Ishikawa (cell line): ENCODE results near the gene HSD17B12.

Experiments used
- CEBPB ChIP-seq: IDR thresholded peaks from 2 replicates; pipeline ENCODE4 v1.6.1; 2012
- CREB1 ChIP-seq: IDR thresholded peaks from 2 replicates; pipeline ENCODE4 v1.6.1; 2012; ENCODE audit warnings: low read depth
- EGR1 ChIP-seq: IDR thresholded peaks from 2 replicates; pipeline ENCODE4 v1.6.1; 2012
- EP300 ChIP-seq: IDR thresholded peaks from 2 replicates; pipeline ENCODE4 v1.6.1; 2012; ENCODE audit warnings: borderline replicate concordance
- FOXM1 ChIP-seq: IDR thresholded peaks from 2 replicates; pipeline ENCODE4 v1.6.1; 2012; ENCODE audit warnings: low read depth, borderline replicate concordance
- MAX ChIP-seq: IDR thresholded peaks from 2 replicates; pipeline ENCODE4 v1.6.1; 2012
- NFIC ChIP-seq: IDR thresholded peaks from 2 replicates; pipeline ENCODE4 v1.6.1; 2012
- RAD21 ChIP-seq: IDR thresholded peaks from 2 replicates; pipeline ENCODE4 v1.6.1; 2012; ENCODE audit warnings: low read depth
- REST ChIP-seq: IDR thresholded peaks from 2 replicates; pipeline ENCODE4 v1.6.1; 2012; ENCODE audit warnings: low read depth, mild to moderate bottlenecking
- TAF1 ChIP-seq: IDR thresholded peaks from 2 replicates; pipeline ENCODE4 v1.6.1; 2012; ENCODE audit warnings: low read depth, mild to moderate bottlenecking
- TCF12 ChIP-seq: IDR thresholded peaks from 2 replicates; pipeline ENCODE4 v1.6.1; 2012; ENCODE audit warnings: low read depth
- TEAD4 ChIP-seq: IDR thresholded peaks from 2 replicates; pipeline ENCODE4 v1.6.1; 2012
- USF1 ChIP-seq: IDR thresholded peaks from 2 replicates; pipeline ENCODE4 v1.6.1; 2012
- YY1 ChIP-seq: IDR thresholded peaks from 2 replicates; pipeline ENCODE4 v1.6.1; 2012; ENCODE audit warnings: low read depth
- ZBTB7A ChIP-seq: IDR thresholded peaks from 2 replicates; pipeline ENCODE4 v1.6.1; 2012; ENCODE audit warnings: low read depth

The HSD17B12 gene

GRCh38 chr11:43835104-43835503, 154.6 kb downstream of the HSD17B12 start:
- TF ChIP-seq TCF12 = no peak
- TF ChIP-seq ZBTB7A = no peak
- TF ChIP-seq REST = no peak

- no peak for TF ChIP-seq ZBTB7A
- TF ChIP-seq TAF1 = no peak
- TF ChIP-seq FOXM1 = no peak
- no peak for TF ChIP-seq TCF12
- TF ChIP-seq REST = no peak
- no peak for TF ChIP-seq NFIC
- no peak for TF ChIP-seq RAD21
- TF ChIP-seq YY1 = no peak
- no peak for TF ChIP-seq EGR1
- TF ChIP-seq CREB1 = no peak
- TF ChIP-seq MAX = no peak
- no peak for TF ChIP-seq TEAD4
- TF ChIP-seq CEBPB = no peak
- no peak for TF ChIP-seq USF1
- no peak for TF ChIP-seq EP300
Observed at GRCh38 chr11:43837879-43838278, 157.3 kb downstream of the HSD17B12 start.

- TF ChIP-seq CREB1 = no peak
- TF ChIP-seq NFIC = no peak
- TF ChIP-seq EP300 = no peak
- no peak for TF ChIP-seq EGR1
- TF ChIP-seq ZBTB7A = no peak
- TF ChIP-seq CEBPB = no peak
- TF ChIP-seq TEAD4 = no peak
- TF ChIP-seq YY1 = no peak
- no peak for TF ChIP-seq RAD21
- no peak for TF ChIP-seq TAF1
- TF ChIP-seq REST = no peak
- no peak for TF ChIP-seq FOXM1
Observed at GRCh38 chr11:43842021-43842420, 161.5 kb downstream of the HSD17B12 start.

GRCh38 chr11:43845816-43846215, 165.3 kb downstream of the HSD17B12 start:
- TF ChIP-seq NFIC (no peak), RAD21 (no peak), TAF1 (no peak), REST (no peak), EGR1 (no peak), YY1 (no peak), TEAD4 (no peak), USF1 (no peak), ZBTB7A (no peak), MAX (no peak), TCF12 (no peak), FOXM1 (no peak)
